HCT116 (cell line): Measurements from ENCODE around the gene PGM3. TPM values are rescaled to one million over a fixed set of nuclear protein-coding genes. Genes with fewer than 3 reads are reported as not detected.

Experiments used
- ATAC-seq: fragments of 200-7000 bp; cut with Tn5 transposase; 2 replicates; pipeline ENCODE4 v1.9.1; 2020; ENCODE audit warnings: mild to moderate bottlenecking, moderate library complexity
- BruUV-seq: library from RNA; stranded (reverse); fragments of 400-500 nt; replicated peaks from 2 replicates; lab custom pipeline; 2021; lab: Mats Ljungman, UMichigan
- CTCF ChIA-PET: fragments of 300-600 bp; sonication (Branson Sonifier 250); formaldehyde crosslinking; loops from one replicate; lab custom pipeline; 2021; ENCODE audit warnings: antibody characterized with exemption; lab: Charles Lee
- POLR2A ChIA-PET: fragments of 300-600, 350-600 bp; sonication (Branson Sonifier 250); formaldehyde crosslinking; loops from one replicate; lab custom pipeline; 2021; ENCODE audit warnings: antibody characterized with exemption; lab: Charles Lee
- RAD21 ChIA-PET, 2 experiments: fragments of 300-600 bp; sonication (Branson Sonifier 250); formaldehyde crosslinking; loops; one replicate each; lab custom pipeline; 2023; ENCODE audit warnings: low total read pairs in 2 of 2; ENCODE audit not compliant: uncharacterized antibody in 2 of 2, unreplicated experiment in 2 of 2, low non-redundant PET in 1 of 2; lab: Charles Lee
- DNase-seq: peaks from one replicate; pipeline ENCODE4 v3.0.0-alpha.2; 2010; ENCODE audit warnings: low read depth, low spot score
- H2AFZ ChIP-seq: fragments of 200-600 bp; shearing (Covaris generic), sonication (generic); 2 replicates; pipeline ENCODE4 v1.6.1; 2017; ENCODE audit warnings: low read depth, mixed run types, mixed read lengths, antibody characterized with exemption, low read length; ENCODE audit not compliant: poor library complexity, severe bottlenecking
- H3K27ac ChIP-seq: 2 replicates; pipeline ENCODE4 v1.5.1; 2012; ENCODE audit warnings: low read depth, low read length
- H3K27me3 ChIP-seq: fragments of 200-600 bp; sonication (generic); 2 replicates; pipeline ENCODE4 v1.6.1; 2016; ENCODE audit warnings: mixed run types, low read length, mixed read lengths; ENCODE audit not compliant: insufficient read depth
- H3K36me3 ChIP-seq, 2 experiments: fragments of 200-500 bp in 1 of 2; fragments of 200-600 bp in 1 of 2; sonication (Bioruptor generic) in 1 of 2; sonication (generic) in 1 of 2; 2 replicates each; pipeline versions ENCODE4 v1.5.1 to v1.6.1; 2014 to 2016; ENCODE audit warnings: low read length in 2 of 2, inconsistent platforms in 1 of 2, mixed read lengths in 1 of 2, mixed run types in 1 of 2; ENCODE audit not compliant: insufficient read depth in 2 of 2, control insufficient read depth in 1 of 2
- H3K4me1 ChIP-seq, 2 experiments: fragments of 200-600 bp in 1 of 2; sonication (generic) in 1 of 2; 2 replicates each; pipeline versions ENCODE4 v1.5.1 to v1.6.1; 2012 to 2017; ENCODE audit warnings: low read length in 2 of 2, inconsistent platforms in 1 of 2, mild to moderate bottlenecking in 1 of 2, mixed read lengths in 1 of 2, mixed run types in 1 of 2, moderate library complexity in 1 of 2; ENCODE audit not compliant: insufficient read depth in 2 of 2, control insufficient read depth in 1 of 2
- H3K4me2 ChIP-seq: fragments of 200-600 bp; sonication (generic); 2 replicates; pipeline ENCODE4 v1.6.1; 2017; ENCODE audit warnings: mixed run types, low read length, mixed read lengths
- H3K4me3 ChIP-seq, 2 experiments: fragments of 200-600 bp in 1 of 2; sonication (generic) in 1 of 2; replicated peaks in 1 of 2; 2 replicates each; pipeline ENCODE4 v1.5.1; 2011 to 2016; ENCODE audit warnings: low read length in 2 of 2, control low read depth in 1 of 2, low read depth in 1 of 2, mild to moderate bottlenecking in 1 of 2, mixed read lengths in 1 of 2, mixed run types in 1 of 2
- H3K79me2 ChIP-seq: fragments of 200-600 bp; sonication (generic); 2 replicates; pipeline ENCODE4 v1.6.1; 2017; ENCODE audit warnings: mild to moderate bottlenecking, mixed run types, low read length, moderate library complexity, mixed read lengths; ENCODE audit not compliant: insufficient read depth
- H3K9ac ChIP-seq: fragments of 200-600 bp; sonication (generic); 2 replicates; pipeline ENCODE4 v1.6.1; 2016; ENCODE audit warnings: low read length, mixed read lengths
- H3K9me2 ChIP-seq: fragments of 200-600 bp; sonication (generic), shearing (Covaris generic); 2 replicates; pipeline ENCODE4 v1.6.1; 2017; ENCODE audit warnings: mixed run types, mild to moderate bottlenecking, moderate library complexity; ENCODE audit not compliant: insufficient read depth
- H3K9me3 ChIP-seq, 2 experiments: fragments of 200-500 bp in 1 of 2; fragments of 200-600 bp in 1 of 2; sonication (Bioruptor generic) in 1 of 2; sonication (generic) in 1 of 2; 2 replicates each; pipeline ENCODE4 v1.6.1; 2014 to 2017; ENCODE audit warnings: low read length in 2 of 2, mixed read lengths in 2 of 2, inconsistent platforms in 1 of 2, low read depth in 1 of 2, mild to moderate bottlenecking in 1 of 2, mixed run types in 1 of 2, moderate library complexity in 1 of 2; ENCODE audit not compliant: control insufficient read depth in 1 of 2, insufficient read depth in 1 of 2
- H4K20me1 ChIP-seq: fragments of 200-600 bp; sonication (generic), shearing (Covaris generic); 2 replicates; pipeline ENCODE4 v1.6.1; 2017; ENCODE audit warnings: mixed run types, mild to moderate bottlenecking, moderate library complexity; ENCODE audit not compliant: insufficient read depth
- CBX3 ChIP-seq: IDR thresholded peaks from 2 replicates; pipeline ENCODE4 v1.6.1; 2012; ENCODE audit warnings: low read depth
- EGR1 ChIP-seq: IDR thresholded peaks from 2 replicates; pipeline ENCODE4 v1.6.1; 2012; ENCODE audit warnings: low read depth
- ELF1 ChIP-seq: IDR thresholded peaks from 2 replicates; pipeline ENCODE4 v1.6.1; 2012; ENCODE audit warnings: low read depth, borderline replicate concordance
- EZH2 ChIP-seq: fragments of 200-600 bp; sonication (generic); IDR thresholded peaks from 2 replicates; pipeline ENCODE4 v1.6.1; 2017; ENCODE audit warnings: antibody characterized with exemption, mixed run types
- EZH2phosphoT487 ChIP-seq: fragments of 200-600 bp; IDR thresholded peaks from 2 replicates; pipeline ENCODE4 v1.6.1; 2018; ENCODE audit warnings: antibody characterized with exemption, borderline replicate concordance
- FOSL1 ChIP-seq: IDR thresholded peaks from 2 replicates; pipeline ENCODE4 v1.6.1; 2012; ENCODE audit warnings: low read depth
- JUND ChIP-seq: IDR thresholded peaks from 2 replicates; pipeline ENCODE4 v1.6.1; 2012
- POLR2A ChIP-seq: IDR thresholded peaks from 2 replicates; pipeline ENCODE4 v1.7.0; 2011; ENCODE audit warnings: borderline replicate concordance; ENCODE audit not compliant: insufficient read depth, insufficient read length; ENCODE audit errors: extremely low read depth
- POLR2AphosphoS5 ChIP-seq: IDR thresholded peaks from 2 replicates; pipeline ENCODE4 v1.6.1; 2011; ENCODE audit warnings: mild to moderate bottlenecking, low read depth, low read length, moderate library complexity
- RAD21 ChIP-seq: IDR thresholded peaks from 2 replicates; pipeline ENCODE4 v1.6.1; 2012; ENCODE audit warnings: low read depth, mild to moderate bottlenecking
- SP1 ChIP-seq: IDR thresholded peaks from 2 replicates; pipeline ENCODE4 v1.6.1; 2012; ENCODE audit warnings: low read depth
- SRF ChIP-seq: IDR thresholded peaks from 2 replicates; pipeline ENCODE4 v1.6.1; 2012; ENCODE audit warnings: low read depth
- TCF7L2 ChIP-seq: IDR thresholded peaks from 2 replicates; pipeline ENCODE4 v1.7.0; 2011; ENCODE audit warnings: borderline replicate concordance, inconsistent platforms; ENCODE audit not compliant: insufficient read depth, insufficient read length; ENCODE audit errors: extremely low read depth
- YY1 ChIP-seq: IDR thresholded peaks from 2 replicates; pipeline ENCODE4 v1.6.1; 2011; ENCODE audit warnings: low read length, low read depth, moderate library complexity, mild to moderate bottlenecking; ENCODE audit not compliant: insufficient replicate concordance; ENCODE audit errors: extremely low read depth
- ZFX ChIP-seq: fragments of 450-650 bp; IDR thresholded peaks from 2 replicates; pipeline ENCODE4 v1.6.1; 2017
- intact Hi-C: fragments of 100-400 bp; cut with micrococcal nuclease; formaldehyde crosslinking; loops from 2 replicates; pipeline ENCODE4 v1.10.0; 2022
- total RNA-seq: library from RNA; stranded (reverse); gene quantifications from one replicate; pipeline ENCODE4 v1.2.1, GENCODE V29; 2021; ENCODE audit not compliant: unreplicated experiment
- TF ChIP-seq, protein P1 (sequence below): IDR thresholded peaks from 2 replicates; pipeline ENCODE4 v1.6.1; 2012
- TF ChIP-seq, protein P2 (sequence below): IDR thresholded peaks from 2 replicates; pipeline ENCODE4 v1.6.1; 2011; ENCODE audit warnings: mild to moderate bottlenecking, low read length, moderate library complexity; ENCODE audit not compliant: insufficient replicate concordance; ENCODE audit errors: extremely low read depth
- TF ChIP-seq, protein P3 (sequence below): IDR thresholded peaks from 2 replicates; pipeline ENCODE4 v1.6.1; 2012
- TF ChIP-seq, protein P4 (sequence below): IDR thresholded peaks from 2 replicates; pipeline ENCODE4 v1.6.1; 2012; ENCODE audit warnings: low read depth

PGM3 gene
- total RNA-seq, 1 experiment from 2014 or later, result 63.5 TPM

DNA sequence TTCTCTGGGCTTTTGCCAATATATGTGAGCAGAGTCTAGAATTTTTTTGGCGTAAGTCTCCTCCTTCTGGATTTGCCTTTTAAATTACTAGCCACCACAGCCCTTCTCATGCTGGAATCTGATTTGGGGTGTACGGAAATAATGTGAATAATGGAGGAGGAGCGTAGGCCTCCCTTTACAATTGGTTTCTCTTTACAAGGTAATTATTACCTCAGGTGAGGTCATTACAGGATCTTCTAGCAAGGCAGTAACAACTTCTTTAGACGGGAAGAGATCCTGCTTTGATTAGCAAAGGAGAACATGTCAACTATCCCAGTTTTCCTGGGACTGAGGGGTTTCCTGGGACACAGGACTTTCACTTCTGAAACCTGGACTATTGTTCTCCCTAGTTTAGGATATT is 9.0 kb upstream of the PGM3 start:
- Histone ChIP-seq H3K4me2 (no peak overlapping the region), H3K36me3 (no peaks in the 10 kb centered on the region), H2AFZ (no peak overlapping the region), H3K27ac (no peak overlapping the region), H3K9ac (no peak overlapping the region), H3K9me2 (no peaks in the 10 kb centered on the region), H3K9me3 (no peaks in the 10 kb centered on the region), H3K4me1 (peaks cover 0 to 5% of the 10 kb centered on the region in 2 experiments; a peak in 1 of 4 replicates), H3K79me2 (no peaks in the 10 kb centered on the region), H3K27me3 (no peaks in the 10 kb centered on the region), H4K20me1 (no peaks in the 10 kb centered on the region)
- RAD21 ChIA-PET, result no interaction called here
- intact Hi-C loops, result no loop called here
- POLR2A ChIA-PET, result no interaction called here
- DNase-seq (no peak), ATAC-seq (no peak)
- CTCF ChIA-PET, result no interaction called here
- BruUV-seq, result no TSS peak
- TF ChIP-seq, protein P1, sequence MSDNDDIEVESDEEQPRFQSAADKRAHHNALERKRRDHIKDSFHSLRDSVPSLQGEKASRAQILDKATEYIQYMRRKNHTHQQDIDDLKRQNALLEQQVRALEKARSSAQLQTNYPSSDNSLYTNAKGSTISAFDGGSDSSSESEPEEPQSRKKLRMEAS, result no peak
- TF ChIP-seq YY1, result no peak
- TF ChIP-seq SP1, result no peak
- no peak for TF ChIP-seq RAD21
- TF ChIP-seq, protein P2, sequence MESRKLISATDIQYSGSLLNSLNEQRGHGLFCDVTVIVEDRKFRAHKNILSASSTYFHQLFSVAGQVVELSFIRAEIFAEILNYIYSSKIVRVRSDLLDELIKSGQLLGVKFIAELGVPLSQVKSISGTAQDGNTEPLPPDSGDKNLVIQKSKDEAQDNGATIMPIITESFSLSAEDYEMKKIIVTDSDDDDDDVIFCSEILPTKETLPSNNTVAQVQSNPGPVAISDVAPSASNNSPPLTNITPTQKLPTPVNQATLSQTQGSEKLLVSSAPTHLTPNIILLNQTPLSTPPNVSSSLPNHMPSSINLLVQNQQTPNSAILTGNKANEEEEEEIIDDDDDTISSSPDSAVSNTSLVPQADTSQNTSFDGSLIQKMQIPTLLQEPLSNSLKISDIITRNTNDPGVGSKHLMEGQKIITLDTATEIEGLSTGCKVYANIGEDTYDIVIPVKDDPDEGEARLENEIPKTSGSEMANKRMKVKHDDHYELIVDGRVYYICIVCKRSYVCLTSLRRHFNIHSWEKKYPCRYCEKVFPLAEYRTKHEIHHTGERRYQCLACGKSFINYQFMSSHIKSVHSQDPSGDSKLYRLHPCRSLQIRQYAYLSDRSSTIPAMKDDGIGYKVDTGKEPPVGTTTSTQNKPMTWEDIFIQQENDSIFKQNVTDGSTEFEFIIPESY, result no peak
- TF ChIP-seq EZH2, result no peak
- TF ChIP-seq CBX3, result no peak
- no peak for TF ChIP-seq POLR2A
- no peak for TF ChIP-seq EGR1
- no peak for TF ChIP-seq TCF7L2
- TF ChIP-seq, protein P3, sequence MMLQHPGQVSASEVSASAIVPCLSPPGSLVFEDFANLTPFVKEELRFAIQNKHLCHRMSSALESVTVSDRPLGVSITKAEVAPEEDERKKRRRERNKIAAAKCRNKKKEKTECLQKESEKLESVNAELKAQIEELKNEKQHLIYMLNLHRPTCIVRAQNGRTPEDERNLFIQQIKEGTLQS, result no peak
- TF ChIP-seq POLR2AphosphoS5, result no peak
- TF ChIP-seq FOSL1, result no peak
- no peak for TF ChIP-seq ZFX
- TF ChIP-seq JUND, result no peak
- no peak for TF ChIP-seq EZH2phosphoT487
- no peak for TF ChIP-seq SRF
- TF ChIP-seq, protein P4, sequence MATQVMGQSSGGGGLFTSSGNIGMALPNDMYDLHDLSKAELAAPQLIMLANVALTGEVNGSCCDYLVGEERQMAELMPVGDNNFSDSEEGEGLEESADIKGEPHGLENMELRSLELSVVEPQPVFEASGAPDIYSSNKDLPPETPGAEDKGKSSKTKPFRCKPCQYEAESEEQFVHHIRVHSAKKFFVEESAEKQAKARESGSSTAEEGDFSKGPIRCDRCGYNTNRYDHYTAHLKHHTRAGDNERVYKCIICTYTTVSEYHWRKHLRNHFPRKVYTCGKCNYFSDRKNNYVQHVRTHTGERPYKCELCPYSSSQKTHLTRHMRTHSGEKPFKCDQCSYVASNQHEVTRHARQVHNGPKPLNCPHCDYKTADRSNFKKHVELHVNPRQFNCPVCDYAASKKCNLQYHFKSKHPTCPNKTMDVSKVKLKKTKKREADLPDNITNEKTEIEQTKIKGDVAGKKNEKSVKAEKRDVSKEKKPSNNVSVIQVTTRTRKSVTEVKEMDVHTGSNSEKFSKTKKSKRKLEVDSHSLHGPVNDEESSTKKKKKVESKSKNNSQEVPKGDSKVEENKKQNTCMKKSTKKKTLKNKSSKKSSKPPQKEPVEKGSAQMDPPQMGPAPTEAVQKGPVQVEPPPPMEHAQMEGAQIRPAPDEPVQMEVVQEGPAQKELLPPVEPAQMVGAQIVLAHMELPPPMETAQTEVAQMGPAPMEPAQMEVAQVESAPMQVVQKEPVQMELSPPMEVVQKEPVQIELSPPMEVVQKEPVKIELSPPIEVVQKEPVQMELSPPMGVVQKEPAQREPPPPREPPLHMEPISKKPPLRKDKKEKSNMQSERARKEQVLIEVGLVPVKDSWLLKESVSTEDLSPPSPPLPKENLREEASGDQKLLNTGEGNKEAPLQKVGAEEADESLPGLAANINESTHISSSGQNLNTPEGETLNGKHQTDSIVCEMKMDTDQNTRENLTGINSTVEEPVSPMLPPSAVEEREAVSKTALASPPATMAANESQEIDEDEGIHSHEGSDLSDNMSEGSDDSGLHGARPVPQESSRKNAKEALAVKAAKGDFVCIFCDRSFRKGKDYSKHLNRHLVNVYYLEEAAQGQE, result no peak
- no peak for TF ChIP-seq ELF1
- TF ChIP-seq, all 23 proteins: peak for 0
- no peak overlapping the region for H3K4me3 ChIP-seq
